SH-SY5Y (cell line): ENCODE results near the gene GBX2.

Experiments
- GATA2 ChIP-seq: IDR thresholded peaks from 2 replicates; pipeline ENCODE4 v1.6.1; 2011; ENCODE audit warnings: mild to moderate bottlenecking, low read depth, low read length
- GATA3 ChIP-seq: IDR thresholded peaks from 2 replicates; pipeline ENCODE4 v1.6.1; 2011; ENCODE audit warnings: low read depth, mild to moderate bottlenecking, low read length, moderate library complexity

DNA sequence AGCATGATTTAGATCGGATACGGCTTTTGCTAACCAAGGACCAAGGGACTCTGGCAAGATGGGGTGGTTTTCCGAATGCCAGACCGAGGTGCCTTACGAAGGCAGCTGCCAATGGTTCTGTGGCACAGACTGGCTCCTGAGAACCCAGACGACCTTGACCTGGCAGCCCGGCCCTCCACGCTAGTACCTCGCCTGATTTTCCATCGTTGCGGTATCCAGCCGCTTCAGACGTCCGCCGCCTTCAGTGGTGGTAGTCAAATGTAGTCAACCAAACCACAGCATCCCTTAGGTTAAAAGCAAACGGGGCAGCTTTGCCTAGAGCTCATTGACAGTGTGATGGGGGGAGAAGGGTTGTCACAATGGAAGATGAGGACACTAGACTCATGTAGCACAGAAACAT, 42.6 kb downstream of the GBX2 start:
- TF ChIP-seq GATA3 = no peak
- no peak for TF ChIP-seq GATA2
